Jurkat, Clone E6-1 (cell line): ENCODE results near the gene XKRX. TPM values are rescaled to one million over a fixed set of nuclear protein-coding genes. Genes with fewer than 3 reads are reported as not detected.
A peak's percentile ranks its signal among the peaks of the same experiment; 100 is the strongest.

Experiments used
- DNase-seq: peaks from one replicate; pipeline ENCODE4 v3.0.0-alpha.2; 2011; ENCODE audit warnings: low read depth, low spot score
- H3K4me3 ChIP-seq: 2 replicates; pipeline ENCODE4 v1.5.1; 2011; ENCODE audit warnings: mild to moderate bottlenecking, low read length, control low read depth, moderate library complexity
- polyA plus RNA-seq: library from polyadenylated mRNA; unstranded; fragments of >200 nt; gene quantifications from one replicate; pipeline ENCODE4 v1.2.1, GENCODE V29; 2012; ENCODE audit warnings: missing spikeins; ENCODE audit not compliant: insufficient read length, insufficient read depth

Gene XKRX
- not detected for polyA plus RNA-seq

GRCh38 chrX:100928660-100929613 lies at the start of gene XKRX:
TSS of gene XKRX (minus strand) at chrX:100928917. CDS start at chrX:100928304, 613 bp downstream.
- no peak for DNase-seq
- H3K4me3 ChIP-seq, result peak within 1 kb of the TSS; percentile 15; the same call in 1 of the 2 replicates

GRCh38 chrX:100976211-100976610 lies 47.5 kb upstream of the XKRX start:
- H3K4me3 ChIP-seq, result no peak overlapping the region
- DNase-seq, result no peak

GRCh38 chrX:100975212-100975611 lies 46.5 kb upstream of the XKRX start:
- no peak for DNase-seq
- no peak overlapping the region for H3K4me3 ChIP-seq

- DNase-seq, result no peak
- H3K4me3 ChIP-seq, result no peak overlapping the region
These were observed 44.7 kb upstream of the XKRX start for GRCh38 chrX:100973411-100973810.

- H3K4me3 ChIP-seq, result no peak overlapping the region
- no peak for DNase-seq
These were observed 41.2 kb upstream of the XKRX start for GRCh38 chrX:100969936-100970335.

- no peak for DNase-seq
- H3K4me3 ChIP-seq, result no peak within 1 kb of the TSS
These were observed 40.7 kb upstream of the XKRX start, which contains the start of gene ARL13A for GRCh38 chrX:100969408-100969807. TSS of gene ARL13A (plus strand) at chrX:100969708. CDS start at chrX:100973690, 3,982 bp downstream.

- no peak for DNase-seq
- H3K4me3 ChIP-seq, result no peak overlapping the region
These were observed 35.6 kb upstream of the XKRX start for GRCh38 chrX:100964362-100964761.

- no peak overlapping the region for H3K4me3 ChIP-seq
- DNase-seq, result no peak
These were observed 34.1 kb upstream of the XKRX start for GRCh38 chrX:100962811-100963210.

GRCh38 chrX:100948557-100948956 lies 19.8 kb upstream of the XKRX start:
- DNase-seq, result no peak
- H3K4me3 ChIP-seq, result no peak overlapping the region

- DNase-seq, result no peak
- H3K4me3 ChIP-seq, result no peak overlapping the region
These were observed 17.7 kb upstream of the XKRX start for GRCh38 chrX:100946299-100946927.

GRCh38 chrX:100944601-100945000 lies 15.9 kb upstream of the XKRX start:
- DNase-seq, result no peak
- no peak overlapping the region for H3K4me3 ChIP-seq

GRCh38 chrX:100939333-100939732 lies 10.6 kb upstream of the XKRX start:
- H3K4me3 ChIP-seq, result no peak overlapping the region

GRCh38 chrX:100935767-100936166 lies 7.0 kb upstream of the XKRX start:
- DNase-seq, result no peak
- H3K4me3 ChIP-seq, result no peak overlapping the region

More at GRCh38 chrX:100939333-100939732, 10.6 kb upstream of the XKRX start:
- no peak for DNase-seq

GRCh38 chrX:100931925-100932285 lies 3.2 kb upstream of the XKRX start:
- H3K4me3 ChIP-seq, result no peak overlapping the region
- DNase-seq, result no peak

GRCh38 chrX:100931218-100931924 lies 2.7 kb upstream of the XKRX start:
- H3K4me3 ChIP-seq, result no peak overlapping the region
- DNase-seq, result no peak

GRCh38 chrX:100926453-100926852 lies 2.3 kb downstream of the XKRX start:
- H3K4me3 ChIP-seq, result no peak overlapping the region
- no peak for DNase-seq

GRCh38 chrX:100924375-100924774 lies 4.3 kb downstream of the XKRX start:
- DNase-seq, result no peak
- H3K4me3 ChIP-seq, result no peak overlapping the region

- no peak for DNase-seq
- no peak overlapping the region for H3K4me3 ChIP-seq
These were observed 13.2 kb downstream of the XKRX start for GRCh38 chrX:100915562-100915961.

GRCh38 chrX:100913111-100913510 lies 15.6 kb downstream of the XKRX start:
- no peak overlapping the region for H3K4me3 ChIP-seq
- no peak for DNase-seq

GRCh38 chrX:100911731-100912130 lies 17.0 kb downstream of the XKRX start:
- DNase-seq, result no peak
- H3K4me3 ChIP-seq, result no peak overlapping the region
